PC-9 (cell line): ENCODE results near the gene UBASH3A.

Experiments
- CTCF ChIP-seq: fragments of 200-600 bp; sonication (generic); conservative IDR thresholded peaks from 2 replicates; pipeline ENCODE4 v1.6.1; 2017; ENCODE audit warnings: mixed run types, antibody characterized with exemption, mild to moderate bottlenecking, moderate library complexity
- EZH2 ChIP-seq: fragments of 200-600 bp; sonication (generic); IDR thresholded peaks from 2 replicates; pipeline ENCODE4 v1.8.0; 2017; ENCODE audit warnings: antibody characterized with exemption, low read depth

GRCh38 chr21:42475526-42476387 is 72.1 kb downstream of the UBASH3A start:
- TF ChIP-seq CTCF (no peak), EZH2 (no peak)
